Measurements from ENCODE around the gene SLC25A30.
"Not testable (repeated sequence)": the region's sequence is repeated elsewhere in the genome, so short reads cannot be mapped to it uniquely, and the experiment has no call there.

SLC25A30 gene

GRCh38 chr13:45433381-45433790, 15.2 kb upstream of the SLC25A30 start:
- Histone ChIP-seq H3K79me2 (ENCODE audit: insufficient read depth, low read length) (no peaks in the 10 kb centered on the region), H4K20me1 (ENCODE audit: insufficient read depth, low read length) (no peaks in the 10 kb centered on the region), H3K9me3 (ENCODE audit: insufficient read depth, low read length, severe bottlenecking) (no peaks in the 10 kb centered on the region), H3K36me3 (ENCODE audit: insufficient read depth, low read length) (no peaks in the 10 kb centered on the region), H3K4me1 (ENCODE audit: insufficient read depth, low read length) (no peaks in the 10 kb centered on the region), H3K4me2 (ENCODE audit: insufficient read depth, low read length) (no peak overlapping the region), H3K27me3 (ENCODE audit: insufficient read depth, low read length, poor library complexity) (no peaks in the 10 kb centered on the region), H3K27ac (ENCODE audit: low read length) (no peak overlapping the region), H3K9ac (ENCODE audit: low read depth, low read length) (no peak overlapping the region), H3K4me3 (ENCODE audit: low read depth in 1 of 2, low read length in 2 of 2) (no peak overlapping the region), H2AFZ (ENCODE audit: low read depth, low read length) (no peak overlapping the region)
- ATAC-seq (ENCODE audit: insufficient read depth, low read depth) (no peak), DNase-seq (no peak)
- TF ChIP-seq EZH2 (IDR thresholded peaks at IDR 0.05; ENCODE audit: borderline replicate concordance, low read depth, low read length, severe bottlenecking) (no peak), CTCF (IDR thresholded peaks at IDR 0.05; ENCODE audit: borderline replicate concordance, extremely low read depth, low read length, poor library complexity, severe bottlenecking) (no peak)

- ATAC-seq (ENCODE audit: insufficient read depth, low read depth) (no peak), DNase-seq (no peak)
- Histone ChIP-seq H3K9ac (ENCODE audit: low read depth, low read length) (no peak overlapping the region), H4K20me1 (ENCODE audit: insufficient read depth, low read length) (no peaks in the 10 kb centered on the region), H3K27ac (ENCODE audit: low read length) (no peak overlapping the region), H3K27me3 (ENCODE audit: insufficient read depth, low read length, poor library complexity) (no peaks in the 10 kb centered on the region), H3K9me3 (ENCODE audit: insufficient read depth, low read length, severe bottlenecking) (no peaks in the 10 kb centered on the region), H3K4me1 (ENCODE audit: insufficient read depth, low read length) (no peaks in the 10 kb centered on the region), H3K4me2 (ENCODE audit: insufficient read depth, low read length) (no peak overlapping the region), H3K4me3 (ENCODE audit: low read depth in 1 of 2, low read length in 2 of 2) (no peak overlapping the region), H3K36me3 (ENCODE audit: insufficient read depth, low read length) (no peaks in the 10 kb centered on the region), H3K79me2 (ENCODE audit: insufficient read depth, low read length) (no peaks in the 10 kb centered on the region), H2AFZ (ENCODE audit: low read depth, low read length) (no peak overlapping the region)
- TF ChIP-seq EZH2 (IDR thresholded peaks at IDR 0.05; ENCODE audit: borderline replicate concordance, low read depth, low read length, severe bottlenecking) (no peak), CTCF (IDR thresholded peaks at IDR 0.05; ENCODE audit: borderline replicate concordance, extremely low read depth, low read length, poor library complexity, severe bottlenecking) (no peak)
These were observed 14.7 kb upstream of the SLC25A30 start for GRCh38 chr13:45432737-45433380.

GRCh38 chr13:45426056-45426841, 8.1 kb upstream of the SLC25A30 start:
- ATAC-seq (ENCODE audit: insufficient read depth, low read depth); H4K20me1 ChIP-seq (ENCODE audit: insufficient read depth, low read length); H2AFZ ChIP-seq (ENCODE audit: low read depth, low read length): not testable (repeated sequence)

GRCh38 chr13:45422731-45423292, 4.6 kb upstream of the SLC25A30 start:
- no peak overlapping the region for H3K4me3 ChIP-seq (ENCODE audit: low read depth in 1 of 2, low read length in 2 of 2)
- H4K20me1 ChIP-seq (ENCODE audit: insufficient read depth, low read length), result no peaks in the 10 kb centered on the region
- no peak overlapping the region for H2AFZ ChIP-seq (ENCODE audit: low read depth, low read length)
- H3K4me1 ChIP-seq (ENCODE audit: insufficient read depth, low read length), result peaks cover 9% of the 10 kb centered on the region
- no peak for ATAC-seq (ENCODE audit: insufficient read depth, low read depth)
- H3K4me2 ChIP-seq (ENCODE audit: insufficient read depth, low read length), result no peak overlapping the region
- no peak for DNase-seq
- H3K27ac ChIP-seq (ENCODE audit: low read length), result no peak overlapping the region
- H3K36me3 ChIP-seq (ENCODE audit: insufficient read depth, low read length), result no peaks in the 10 kb centered on the region
- no peaks in the 10 kb centered on the region for H3K9me3 ChIP-seq (ENCODE audit: insufficient read depth, low read length, severe bottlenecking)
- peaks cover 5% of the 10 kb centered on the region for H3K27me3 ChIP-seq (ENCODE audit: insufficient read depth, low read length, poor library complexity)
- no peak overlapping the region for H3K9ac ChIP-seq (ENCODE audit: low read depth, low read length)
- TF ChIP-seq CTCF (IDR thresholded peaks at IDR 0.05; ENCODE audit: borderline replicate concordance, extremely low read depth, low read length, poor library complexity, severe bottlenecking) (no peak), EZH2 (IDR thresholded peaks at IDR 0.05; ENCODE audit: borderline replicate concordance, low read depth, low read length, severe bottlenecking) (no peak)
- H3K79me2 ChIP-seq (ENCODE audit: insufficient read depth, low read length), result no peaks in the 10 kb centered on the region

More at GRCh38 chr13:45426056-45426841, 8.1 kb upstream of the SLC25A30 start:
- not testable (repeated sequence) for H3K36me3 ChIP-seq (ENCODE audit: insufficient read depth, low read length); H3K79me2 ChIP-seq (ENCODE audit: insufficient read depth, low read length); H3K27ac ChIP-seq (ENCODE audit: low read length); H3K9ac ChIP-seq (ENCODE audit: low read depth, low read length); H3K27me3 ChIP-seq (ENCODE audit: insufficient read depth, low read length, poor library complexity); H3K4me3 ChIP-seq (ENCODE audit: low read depth in 1 of 2, low read length in 2 of 2); H3K4me1 ChIP-seq (ENCODE audit: insufficient read depth, low read length); H3K4me2 ChIP-seq (ENCODE audit: insufficient read depth, low read length); DNase-seq; H3K9me3 ChIP-seq (ENCODE audit: insufficient read depth, low read length, severe bottlenecking)
